Raji (cell line): ENCODE data around the gene MRPL38.

ENCODE experiments used
- POLR2A ChIP-seq: IDR thresholded peaks from 2 replicates; pipeline ENCODE4 v1.6.1; 2011; ENCODE audit warnings: low read depth, low read length, control low read depth; ENCODE audit not compliant: insufficient read depth

MRPL38 gene

DNA sequence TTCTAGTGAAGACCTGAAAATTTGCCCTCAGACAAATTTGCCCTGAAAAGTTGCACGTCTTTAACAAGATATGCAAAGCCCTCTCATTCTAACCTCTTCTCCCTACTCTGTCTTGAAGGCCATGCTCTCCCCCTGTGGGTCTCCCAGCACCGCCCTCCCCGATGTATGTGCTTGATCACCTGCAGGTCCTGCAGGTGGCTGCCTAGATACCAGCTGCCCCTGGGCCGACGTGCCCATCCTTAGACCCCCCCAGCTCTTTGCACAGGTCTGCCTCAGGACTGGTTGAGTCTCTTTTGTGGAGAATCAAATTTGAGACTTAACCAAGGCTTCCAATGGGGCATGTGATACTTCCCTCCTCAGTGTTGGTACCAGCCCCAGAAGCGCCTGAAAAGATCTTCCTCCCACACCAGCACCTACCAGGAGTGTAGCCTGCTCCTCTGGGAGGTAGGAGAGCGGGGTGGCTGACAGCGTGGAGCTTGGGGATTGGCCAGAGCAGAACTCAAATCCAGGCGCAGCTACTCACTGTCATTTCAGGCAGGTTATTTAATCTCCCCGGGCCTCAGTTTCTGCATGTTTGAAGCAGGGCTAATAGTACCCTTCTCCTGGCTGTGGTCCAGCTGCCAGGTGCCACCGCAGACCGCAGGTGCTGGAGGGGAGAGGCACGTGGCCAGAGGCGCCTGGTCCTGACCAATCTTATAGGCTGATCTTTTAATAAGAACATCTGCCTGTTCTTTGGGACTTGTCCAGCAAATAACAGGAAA, 4.5 kb upstream of the MRPL38 start:
- no peak for TF ChIP-seq POLR2A

DNA sequence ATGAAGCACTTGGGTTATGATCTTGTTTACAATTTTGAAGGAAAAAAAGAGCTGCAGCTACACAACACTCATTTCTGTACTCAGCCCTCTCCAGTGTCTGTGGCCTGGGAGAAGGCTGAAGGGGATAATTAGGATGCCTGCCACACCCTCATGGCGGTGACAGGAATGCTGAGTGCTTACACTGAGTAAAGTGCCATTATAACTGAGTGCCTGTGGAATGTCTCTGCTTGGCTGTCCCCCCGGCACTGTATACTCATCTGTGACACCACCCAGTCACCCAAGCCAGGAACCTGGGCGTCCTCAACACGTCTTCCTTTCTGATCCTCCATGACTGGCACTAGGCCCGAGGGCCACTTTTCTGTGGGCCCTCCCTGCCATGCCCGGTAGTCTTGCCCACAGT, 3.5 kb upstream of the MRPL38 start:
- TF ChIP-seq POLR2A = no peak

DNA sequence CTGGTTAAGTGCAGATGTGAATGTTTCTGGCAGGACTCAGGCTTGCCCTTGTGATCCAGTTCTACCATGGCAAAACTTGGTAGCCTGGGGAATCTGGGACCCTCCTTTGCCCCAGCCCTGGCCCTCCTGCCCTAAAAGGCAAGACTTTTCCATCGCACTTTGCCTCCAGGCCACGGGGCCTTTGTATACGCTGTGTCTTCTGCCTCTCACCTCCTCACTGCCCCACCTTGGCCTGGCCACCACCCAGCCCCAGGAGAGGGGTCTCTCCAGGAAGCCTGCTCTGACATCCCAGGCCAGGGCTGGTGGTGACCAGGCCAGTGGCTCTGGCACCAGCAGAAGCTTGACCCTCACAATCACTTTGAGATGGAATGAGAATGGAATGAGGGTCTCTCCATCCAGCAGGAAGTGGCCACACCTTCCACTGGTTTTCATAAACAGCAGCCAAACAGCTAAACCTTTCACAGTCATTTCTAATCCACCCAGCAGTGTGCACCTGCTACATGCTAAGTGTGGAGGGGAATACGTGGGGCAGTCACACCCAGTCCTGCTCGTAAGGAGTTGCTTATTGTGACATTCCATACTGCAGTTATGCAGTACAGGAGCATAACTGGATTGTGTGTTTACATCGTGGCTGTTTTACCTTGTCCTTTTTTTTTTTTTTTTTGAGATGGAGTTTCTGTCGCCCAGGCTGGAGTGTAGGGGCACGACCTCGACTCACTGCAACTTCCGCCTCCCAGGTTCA, 1.6 kb upstream of the MRPL38 start:
- TF ChIP-seq POLR2A = no peak

DNA sequence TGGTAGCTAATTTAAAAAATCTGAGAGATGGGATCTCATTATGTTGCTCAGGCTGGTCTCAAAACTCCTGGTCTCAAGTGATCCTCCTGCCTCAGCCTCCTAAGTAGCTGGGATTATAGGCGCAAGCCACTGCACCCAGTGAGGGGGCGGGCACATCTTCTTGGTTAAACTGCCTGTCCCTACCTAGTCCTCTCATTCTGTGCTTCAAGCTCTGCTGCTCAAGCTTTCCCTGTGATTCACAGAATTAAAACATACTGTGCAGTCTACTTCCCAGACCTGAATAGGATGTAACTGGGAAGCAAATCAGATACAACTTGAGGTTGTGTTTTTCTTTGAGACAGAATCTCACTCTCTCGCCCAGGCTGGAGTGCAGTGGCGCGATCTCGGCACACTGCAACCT, 2.3 kb downstream of the MRPL38 start:
- TF ChIP-seq POLR2A = no peak

DNA sequence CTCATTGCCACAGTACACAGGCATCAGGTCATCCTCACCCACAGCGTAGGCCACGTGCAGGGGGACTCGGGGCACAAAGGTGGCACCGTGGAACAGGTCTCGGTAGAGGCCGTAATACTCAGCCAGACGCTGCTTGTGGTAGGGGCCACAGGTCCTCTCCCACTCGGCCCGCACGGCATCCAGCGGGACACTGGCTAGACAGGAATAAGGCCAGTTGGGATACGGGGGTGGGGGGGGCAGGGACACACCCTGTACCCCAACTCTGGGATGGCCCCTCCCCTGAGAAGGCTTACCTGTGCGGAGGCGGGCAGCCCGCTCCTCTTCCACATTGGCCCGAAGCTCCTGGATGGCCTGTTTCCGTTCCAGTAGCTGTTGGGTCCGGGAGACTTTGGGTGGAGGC, 3.0 kb downstream of the MRPL38 start:
- no peak for TF ChIP-seq POLR2A

DNA sequence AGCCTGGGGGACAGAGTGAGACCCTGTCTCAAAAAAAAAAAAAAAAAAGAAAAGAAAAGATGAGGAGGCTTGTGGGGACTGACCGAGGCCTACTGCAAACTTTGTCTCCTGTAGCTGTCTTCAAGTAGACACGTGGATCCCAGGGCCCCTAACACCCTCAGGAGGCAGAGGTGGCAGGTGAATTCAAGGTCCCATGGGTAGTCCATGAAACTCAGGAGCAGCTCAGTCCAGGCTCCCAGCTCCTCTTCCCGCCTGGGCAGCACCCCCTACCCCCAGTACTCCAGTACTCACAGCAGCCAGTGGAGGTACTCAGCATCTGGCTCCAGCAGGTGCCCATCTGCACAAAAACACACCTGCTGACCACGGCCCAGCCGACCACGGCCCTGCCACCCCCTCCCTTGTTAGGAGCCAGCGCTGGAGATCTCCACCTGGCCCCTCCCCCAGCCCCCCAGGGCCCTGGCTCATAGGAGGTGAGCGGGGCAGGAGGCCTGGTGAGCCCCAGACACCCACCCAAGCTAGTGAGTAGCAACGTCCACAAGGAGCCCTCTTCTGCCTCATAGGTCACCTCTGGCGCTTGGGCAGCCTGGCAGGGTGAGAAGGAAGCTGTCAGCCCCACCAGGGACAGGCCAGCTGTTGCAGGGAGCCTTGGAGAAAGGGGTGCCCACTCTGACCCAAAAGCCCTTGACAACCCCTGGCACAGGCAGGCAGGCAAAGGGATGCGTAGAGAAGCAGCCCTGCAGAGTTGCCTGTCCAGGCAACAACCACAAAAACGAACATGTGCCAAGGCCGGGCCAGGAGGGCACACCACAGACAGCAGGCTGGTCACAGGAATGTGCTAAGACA, 3.8 kb downstream of the MRPL38 start:
- no peak for TF ChIP-seq POLR2A

DNA sequence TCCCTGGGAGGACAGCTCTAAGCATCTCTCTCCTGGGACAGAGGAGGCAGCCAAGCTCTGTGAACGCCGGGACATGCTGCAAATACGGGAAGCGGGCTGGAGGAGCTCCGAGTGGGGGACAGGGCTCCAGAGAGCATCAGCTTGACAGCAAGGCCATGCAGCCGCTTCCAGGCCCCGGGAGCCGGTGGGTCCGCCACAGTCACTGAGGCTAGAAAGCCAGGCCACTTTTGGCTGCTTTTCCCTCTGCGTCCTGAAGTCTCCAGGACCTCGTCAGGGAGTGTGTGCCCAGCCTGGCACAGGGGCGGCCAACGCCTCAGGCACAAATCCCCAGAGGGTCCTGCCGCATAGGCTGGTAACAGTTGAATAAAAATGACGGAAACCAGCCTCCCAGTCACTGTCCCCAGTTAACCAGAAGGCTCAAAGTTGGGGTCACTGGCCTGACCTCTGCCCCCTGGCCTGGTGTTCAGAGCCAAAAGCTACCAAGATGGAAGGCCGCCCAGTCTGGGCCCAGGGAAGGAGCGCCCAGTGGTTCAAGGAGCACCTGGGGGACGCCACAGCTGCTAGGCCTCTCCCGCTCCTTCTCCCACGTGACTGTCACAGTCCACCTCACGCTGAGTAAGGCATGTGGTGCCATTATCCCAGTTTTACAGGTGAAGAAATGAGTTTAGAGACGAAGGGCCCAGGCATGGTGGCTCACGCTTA, 4.8 kb downstream of the MRPL38 start:
- no peak for TF ChIP-seq POLR2A

DNA sequence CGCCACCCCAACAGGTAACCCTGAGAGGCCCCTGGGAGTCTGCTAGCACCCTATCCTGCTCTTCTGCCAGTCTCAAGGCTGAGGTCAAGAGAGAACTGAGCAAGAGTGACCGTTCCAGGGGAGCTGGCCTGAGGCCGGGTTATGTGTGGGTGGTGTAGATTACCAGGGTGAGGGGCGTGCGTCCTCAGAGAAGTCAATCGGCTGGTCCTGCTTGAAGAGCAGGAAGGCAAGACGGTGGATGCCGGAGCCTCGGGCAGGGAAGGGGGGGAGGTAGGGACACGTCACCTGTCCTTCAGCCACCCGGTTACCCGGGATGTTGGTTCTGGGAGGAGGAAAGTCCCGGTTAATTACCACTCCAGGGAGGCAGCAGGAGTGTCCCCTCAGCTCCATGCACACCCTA, 5.3 kb downstream of the MRPL38 start:
- TF ChIP-seq POLR2A = no peak

DNA sequence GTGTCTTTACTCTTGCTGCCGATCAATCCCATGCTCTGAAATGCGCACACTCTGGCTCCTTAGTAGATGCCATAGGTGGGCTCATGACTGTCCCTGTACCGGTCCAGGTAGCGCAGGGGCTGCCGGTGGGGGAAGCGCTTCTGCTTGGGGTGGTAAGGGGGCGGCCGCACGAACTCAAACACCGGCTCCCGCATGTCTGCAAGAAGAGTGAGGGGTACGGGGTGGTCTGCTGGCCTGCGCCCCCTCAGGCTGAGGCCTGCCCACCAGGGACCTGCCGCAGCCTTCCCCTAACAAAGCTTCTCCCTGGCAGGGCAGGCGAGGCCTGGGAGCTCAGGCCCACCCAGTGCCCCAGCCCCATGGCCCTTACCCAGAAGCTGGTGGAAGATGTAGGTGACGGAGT, 5.9 kb downstream of the MRPL38 start:
- no peak for TF ChIP-seq POLR2A

DNA sequence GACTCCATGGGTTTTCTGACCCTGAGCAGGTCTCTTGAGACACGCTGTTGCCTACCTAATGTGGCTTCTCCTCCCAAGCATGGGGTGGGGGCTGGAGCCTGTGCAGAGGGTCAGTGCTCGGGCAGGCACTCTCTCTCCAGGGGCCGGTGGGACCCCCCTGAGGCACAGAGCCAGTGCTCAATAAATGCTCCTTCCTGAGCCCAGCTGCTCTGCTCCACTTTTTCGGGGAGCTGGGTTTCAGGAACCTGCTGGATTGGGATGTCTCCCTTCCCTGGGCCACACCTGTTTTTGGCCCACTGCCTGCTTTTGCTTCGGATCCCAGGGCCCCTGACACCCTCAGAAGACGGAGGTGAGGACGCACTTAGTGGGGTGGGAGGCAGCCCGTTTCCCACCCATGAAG, 6.6 kb downstream of the MRPL38 start:
- TF ChIP-seq POLR2A = no peak

DNA sequence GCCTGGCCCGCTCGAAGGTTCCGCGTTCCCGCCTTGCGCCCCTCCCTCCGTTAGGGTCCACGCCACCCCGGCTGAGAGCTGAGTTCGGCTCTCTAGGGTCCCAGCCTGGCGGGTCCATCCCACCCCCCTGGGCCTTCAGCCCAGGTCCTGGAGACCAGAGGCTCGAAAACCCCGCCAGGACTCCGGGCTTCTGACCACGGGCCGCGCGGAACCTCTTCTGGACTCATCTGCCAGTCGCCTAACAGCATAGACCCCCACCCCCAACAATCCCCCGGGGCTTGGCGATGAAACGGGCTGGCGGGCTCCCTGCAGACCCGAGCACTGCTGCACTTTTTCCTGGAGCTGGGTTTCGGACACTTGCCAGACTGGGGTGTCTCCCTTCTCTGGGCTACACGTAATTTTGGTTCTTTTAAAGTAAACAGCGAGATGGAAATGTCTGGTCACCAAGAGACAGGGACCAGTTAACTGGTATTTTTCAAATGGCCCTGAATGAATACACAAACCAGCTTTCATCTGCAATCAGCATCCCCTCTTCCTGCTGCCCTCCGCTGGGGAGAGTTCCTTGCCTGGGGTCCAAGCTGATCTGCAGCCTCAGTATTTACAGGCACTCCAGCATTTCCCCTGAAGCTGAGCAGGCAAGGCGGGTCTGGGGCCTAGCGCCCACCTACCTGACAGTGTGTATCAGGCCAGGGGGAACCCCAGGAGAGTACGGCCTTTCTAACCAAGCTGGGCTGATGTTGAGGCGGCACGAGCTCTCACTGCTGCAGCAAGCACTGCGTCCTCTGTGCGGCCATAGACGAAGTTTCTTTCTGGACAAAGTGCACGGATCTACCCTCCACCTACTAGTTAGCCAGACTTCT, 7.3 kb downstream of the MRPL38 start:
- no peak for TF ChIP-seq POLR2A

DNA sequence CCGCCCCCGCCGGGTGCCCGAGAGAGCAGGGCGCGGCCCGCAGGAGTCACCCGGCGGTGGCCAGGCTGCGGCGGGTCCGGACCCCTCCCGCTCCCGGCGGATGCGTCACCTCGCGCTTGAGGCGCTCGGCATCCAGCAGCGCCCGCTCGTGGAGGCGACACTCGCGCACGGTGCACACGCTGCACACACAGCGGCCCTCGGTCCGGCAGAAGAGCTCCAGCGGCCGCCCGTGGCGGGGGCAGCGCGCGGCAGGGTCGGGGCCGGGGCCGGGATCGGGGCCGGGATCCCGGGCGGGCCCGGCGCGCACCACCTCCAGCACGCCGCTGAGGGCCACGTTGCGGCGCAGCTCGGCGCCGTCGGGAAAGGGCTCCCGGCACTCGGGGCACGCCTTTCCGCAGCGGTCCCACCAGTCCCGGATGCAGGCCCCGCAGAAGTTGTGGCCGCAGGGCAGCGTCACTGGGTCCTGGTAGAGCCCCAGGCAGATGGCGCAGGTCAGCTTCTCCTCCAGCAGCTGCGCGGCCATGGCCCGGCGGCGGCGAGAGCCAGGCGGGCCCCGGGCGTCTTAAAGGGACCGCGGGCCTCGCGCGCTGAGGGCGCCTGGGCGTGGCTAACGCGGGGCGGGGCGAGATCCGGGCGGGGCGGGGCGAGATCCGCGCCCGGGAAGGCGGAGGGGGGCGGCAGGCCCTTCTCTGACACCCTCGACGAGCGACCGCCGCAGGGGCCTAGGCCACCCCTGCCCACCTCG, 8.1 kb downstream of the MRPL38 start, which contains the start of gene TRIM65:
Gene TRIM65, minus strand, starts transcription at position 537 of the 745 bp plus-strand sequence. Its CDS starts 14 bp downstream, at position 523.
- peak; percentile 91 for TF ChIP-seq POLR2A
